HG03064 (cell line): Measurements from ENCODE around the gene XRN2.

ENCODE experiments used
- ATAC-seq: cut with Tn5 transposase; IDR thresholded peaks from one replicate; pipeline ENCODE4 v1.9.1; 2021; ENCODE audit warnings: low read depth; ENCODE audit not compliant: unreplicated experiment

XRN2 gene

GRCh38 chr20:21381619-21382018 lies 78.5 kb downstream of the XRN2 start:
- no peak for ATAC-seq

DNA sequence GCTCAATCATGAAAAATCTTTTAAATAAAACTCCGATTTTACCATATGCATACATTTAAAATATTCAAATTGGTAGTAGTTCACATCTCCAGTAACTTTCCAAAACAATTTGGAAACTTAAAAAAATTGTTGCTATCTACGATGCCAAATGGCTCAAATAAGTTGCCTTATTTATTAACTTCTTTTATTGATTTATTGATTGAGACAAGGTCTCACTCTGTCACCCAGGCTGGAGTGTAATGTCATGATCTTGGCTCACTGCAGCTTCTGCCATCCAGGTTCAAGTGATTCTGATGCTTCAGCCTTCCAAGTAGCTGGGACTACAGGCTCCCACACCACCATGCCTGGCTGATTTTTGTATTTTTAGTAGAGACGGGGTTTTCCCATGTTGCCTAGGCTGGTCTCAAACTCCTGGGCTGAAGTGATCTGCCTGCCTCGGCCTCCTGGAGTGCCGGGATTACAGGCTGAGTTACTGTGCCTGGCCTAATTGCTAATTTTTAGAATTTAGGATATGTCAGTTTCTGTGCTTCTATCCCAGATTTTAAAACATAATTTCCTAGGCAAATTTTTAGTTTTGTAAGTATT lies 81.3 kb downstream of the XRN2 start:
- no peak for ATAC-seq

GRCh38 chr20:21386111-21386510 lies 83.0 kb downstream of the XRN2 start:
- ATAC-seq: no peak

- ATAC-seq: no peak
Measured at GRCh38 chr20:21387528-21387927, 84.4 kb downstream of the XRN2 start.

DNA sequence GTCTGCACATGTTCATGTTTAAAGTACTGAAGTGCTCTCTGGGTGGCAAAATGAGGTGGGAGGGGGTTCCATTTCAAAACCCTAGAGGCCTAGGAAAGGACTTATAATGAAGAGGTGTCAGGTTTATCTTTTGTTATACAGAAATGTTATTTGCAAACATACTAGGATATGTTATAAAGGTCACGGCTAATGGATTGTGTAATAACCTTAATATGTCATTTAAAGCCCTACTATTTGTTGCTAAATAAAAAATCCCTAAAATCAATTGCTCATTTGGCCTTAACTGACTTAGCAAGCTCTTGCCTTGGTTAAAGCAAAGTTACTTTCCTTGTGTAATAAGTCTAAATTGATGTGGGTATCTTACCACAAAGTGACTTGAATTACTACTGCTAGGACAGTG lies 85.4 kb downstream of the XRN2 start:
- ATAC-seq: no peak

DNA sequence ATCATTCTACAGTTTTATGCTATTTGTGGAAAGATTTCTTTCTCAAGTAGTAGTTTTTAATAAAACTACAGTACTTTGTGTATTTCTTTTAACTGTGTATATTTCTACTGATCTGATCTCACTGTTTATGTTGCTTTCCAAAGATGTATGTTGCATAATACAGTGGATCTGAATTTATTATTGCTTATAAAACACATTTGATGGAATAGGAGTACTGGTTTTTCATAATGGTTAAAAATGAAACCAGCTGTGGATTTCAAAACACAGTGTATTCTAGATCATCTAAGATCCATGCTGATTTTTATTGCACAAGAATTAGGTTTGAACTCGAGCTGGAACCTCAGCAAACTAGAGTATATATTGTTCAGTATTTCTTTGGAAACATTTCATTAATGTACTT lies 86.2 kb downstream of the XRN2 start:
- no peak for ATAC-seq

DNA sequence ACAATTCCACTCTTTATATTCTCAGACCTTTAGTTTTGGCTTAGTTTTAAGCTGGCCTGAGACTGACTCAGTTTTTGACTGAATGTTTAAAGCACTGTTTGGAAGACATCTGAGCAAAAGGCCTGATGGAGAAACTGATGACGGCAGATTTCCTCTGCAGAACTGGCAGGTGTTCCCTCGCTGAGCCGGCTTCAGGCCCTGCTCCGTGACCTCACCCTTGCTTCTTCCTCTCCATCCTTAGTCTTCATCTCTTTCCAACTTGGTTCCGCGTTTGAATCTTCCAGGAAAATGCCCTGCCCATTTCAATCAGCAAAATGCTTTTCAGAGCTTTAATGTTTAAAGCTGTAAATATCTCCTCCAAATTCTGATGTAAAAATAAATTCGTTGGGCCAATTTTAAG lies 87.6 kb downstream of the XRN2 start:
- no peak for ATAC-seq

- no peak for ATAC-seq
Measured at GRCh38 chr20:21391185-21391971, 88.2 kb downstream of the XRN2 start.

DNA sequence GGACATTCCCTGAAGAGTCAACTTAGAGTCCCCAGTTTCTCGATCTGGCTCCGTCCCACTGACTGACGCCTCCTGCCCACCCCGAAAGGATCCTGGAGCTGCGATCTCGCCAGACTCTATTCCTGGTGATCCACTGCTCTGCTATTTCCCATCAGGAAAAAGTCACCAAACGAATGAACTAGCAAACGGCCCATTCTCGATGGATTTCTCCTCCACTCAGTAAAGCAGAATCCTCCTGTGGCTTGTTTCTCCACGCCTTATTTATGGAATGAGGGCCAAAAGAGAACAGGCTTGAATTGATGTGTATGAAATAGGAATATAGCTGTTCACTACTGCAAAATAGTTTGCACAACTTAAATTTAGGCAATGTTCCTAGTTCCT lies 88.8 kb downstream of the XRN2 start:
- no peak for ATAC-seq

- no peak for ATAC-seq
Measured at GRCh38 chr20:21393166-21393565, 90.0 kb downstream of the XRN2 start.

DNA sequence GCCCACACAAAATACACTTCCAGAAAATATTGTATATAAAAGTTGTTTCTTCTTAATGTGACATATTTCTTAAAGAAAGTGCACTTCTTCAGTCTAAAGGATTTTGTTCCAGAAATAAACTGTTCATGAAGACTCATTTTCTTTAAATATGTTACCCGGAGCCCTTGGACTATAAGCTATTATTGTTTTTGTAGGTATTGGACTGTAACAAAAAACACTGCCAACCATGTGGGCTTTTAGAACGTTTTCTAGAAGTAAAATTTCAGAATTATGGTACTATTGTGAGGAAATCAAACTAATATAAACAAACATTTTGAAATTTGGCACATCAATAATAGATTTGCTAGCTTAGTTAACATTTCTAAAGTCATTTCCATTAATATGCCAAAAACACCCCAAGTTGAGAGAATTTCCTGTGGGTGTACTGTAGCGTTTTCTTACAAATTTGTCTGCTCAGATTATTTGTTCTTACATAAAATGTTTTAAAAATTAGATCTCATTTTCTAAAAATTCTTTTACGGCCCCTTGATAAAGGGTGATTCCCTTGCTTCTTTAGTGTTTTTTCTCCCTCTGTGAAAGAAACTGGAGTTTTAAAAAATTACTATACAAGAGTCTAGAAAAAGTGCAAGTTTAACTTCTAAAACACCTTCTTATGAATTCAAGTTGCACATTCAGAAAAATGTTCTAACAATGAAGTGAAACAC lies 90.8 kb downstream of the XRN2 start:
- ATAC-seq: no peak

DNA sequence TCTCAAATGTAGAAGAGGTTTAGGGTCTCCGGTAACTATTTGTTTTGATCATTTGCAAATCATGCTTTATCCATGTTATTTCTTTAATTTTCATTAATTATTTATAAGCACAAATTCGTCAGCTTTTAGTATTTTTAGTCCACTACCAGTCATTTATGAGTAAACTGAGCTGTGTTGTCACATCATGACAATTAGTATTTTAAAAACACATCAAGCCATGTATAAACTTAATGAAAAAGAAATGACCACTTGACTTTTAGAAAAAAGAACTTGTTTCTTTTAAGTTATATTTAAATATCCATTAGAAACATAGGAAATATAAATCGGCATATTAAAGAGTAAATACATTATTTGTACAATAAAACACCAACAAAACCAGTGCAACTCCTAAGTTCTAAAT lies 91.4 kb downstream of the XRN2 start:
- ATAC-seq: no peak

DNA sequence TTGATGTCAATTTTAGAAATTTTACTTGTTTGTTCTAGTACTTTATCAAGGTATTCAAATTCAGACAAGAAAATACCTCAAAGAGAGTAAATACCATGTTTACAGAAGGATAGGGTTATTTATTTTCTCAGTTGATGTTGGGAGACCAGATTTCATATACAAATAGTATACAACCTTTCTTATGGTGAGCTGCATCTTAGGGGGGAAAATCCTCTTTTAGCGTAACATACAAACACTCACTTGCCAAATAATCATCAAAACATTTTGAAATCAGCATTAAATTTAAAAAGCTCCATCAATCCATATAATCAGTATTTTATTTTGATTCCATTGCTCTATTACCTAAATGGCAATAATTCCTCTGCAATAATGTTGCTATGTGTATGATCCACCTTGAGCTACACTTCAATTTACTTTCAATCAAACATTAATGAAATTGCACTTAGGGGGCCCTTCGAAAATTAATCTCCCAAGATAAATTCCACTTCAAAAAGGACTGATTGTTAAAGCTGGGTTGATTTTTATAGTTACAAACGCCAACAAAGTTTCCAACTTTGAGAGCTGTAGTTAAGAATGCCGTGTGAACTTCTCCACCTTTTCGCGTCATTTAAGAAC lies 92.0 kb downstream of the XRN2 start:
- ATAC-seq: no peak

DNA sequence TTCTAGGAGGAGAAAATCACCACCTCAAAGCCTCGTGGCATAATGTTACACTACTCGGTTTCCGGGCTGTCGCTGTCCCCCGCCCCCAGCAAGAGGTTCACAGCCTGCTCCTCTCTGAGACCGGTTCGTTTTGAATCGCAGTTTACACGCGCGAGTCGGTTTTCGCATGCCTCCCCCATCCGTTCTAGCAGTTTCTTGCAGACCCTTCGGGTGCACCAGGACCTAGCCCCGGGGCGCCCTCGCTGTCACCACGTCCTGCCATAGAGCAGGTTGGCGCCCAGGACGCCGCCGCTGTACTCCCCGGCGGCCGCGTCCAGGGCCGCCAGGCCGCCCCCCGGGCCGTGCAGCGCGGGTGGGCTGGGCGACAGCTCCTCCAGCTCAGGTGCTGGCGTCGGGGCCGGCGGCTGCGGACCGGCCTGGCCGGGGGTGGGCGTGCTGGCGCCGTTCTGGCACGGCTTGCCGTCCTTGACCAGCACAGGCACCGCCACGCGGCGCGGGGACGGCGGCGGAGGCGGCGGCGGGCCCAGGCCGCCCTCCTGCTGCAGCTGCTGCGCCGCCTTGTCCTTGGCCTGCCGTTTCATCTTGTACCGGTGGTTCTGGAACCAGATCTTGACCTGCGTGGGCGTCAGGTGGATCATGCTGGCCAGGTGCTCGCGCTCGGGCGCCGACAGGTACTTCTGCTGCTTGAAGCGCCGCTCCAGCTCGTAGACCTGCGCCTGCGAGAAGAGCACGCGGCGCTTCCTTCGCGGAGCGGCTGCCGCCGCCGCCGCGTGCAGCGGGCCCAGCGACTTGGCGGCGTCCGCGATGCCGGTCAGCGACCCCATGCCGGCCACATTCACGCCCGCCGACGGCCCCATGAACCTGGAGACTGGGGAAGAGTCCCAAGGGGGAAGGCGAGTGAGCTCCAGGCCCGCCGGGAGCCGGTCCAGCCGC lies 92.8 kb downstream of the XRN2 start:
- no peak for ATAC-seq

DNA sequence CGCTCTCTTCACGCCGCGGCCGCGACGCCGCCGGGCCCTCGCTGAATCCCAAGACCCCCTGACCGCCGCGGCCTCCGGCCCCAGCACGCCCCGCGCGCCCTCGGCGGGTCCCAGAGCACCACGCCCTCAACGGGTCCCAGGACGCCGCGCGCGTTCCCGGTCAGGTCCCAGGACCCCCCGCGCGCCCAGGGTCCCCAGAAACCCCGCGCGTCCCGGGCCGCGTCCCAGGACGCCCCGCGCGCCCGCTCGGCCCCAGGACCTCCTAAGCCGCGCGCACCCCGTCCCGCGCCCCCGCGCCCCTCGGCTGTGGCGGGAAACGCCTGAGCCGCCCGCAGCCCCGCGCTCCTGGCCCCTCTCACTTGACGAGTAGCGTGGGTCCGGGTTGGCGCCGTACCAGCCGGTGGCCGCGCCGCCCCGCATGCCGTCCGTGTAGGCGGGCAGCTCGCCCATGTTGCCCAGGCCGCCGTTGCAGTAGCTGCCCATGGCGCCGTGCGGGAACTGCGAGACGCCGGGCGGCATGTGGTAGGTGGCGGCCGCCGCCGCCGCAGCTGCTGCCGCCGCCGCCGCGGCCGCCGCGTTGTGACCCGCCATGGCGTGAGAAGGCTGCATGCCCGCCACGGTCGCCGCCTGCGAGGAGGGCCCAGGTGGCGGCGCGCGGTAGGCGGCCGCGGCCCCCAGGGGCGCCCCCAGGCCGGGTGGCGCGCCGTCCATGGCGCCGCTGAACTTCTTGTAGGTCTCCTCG lies 93.6 kb downstream of the XRN2 start:
- no peak for ATAC-seq

GRCh38 chr20:21397341-21398108 lies 94.4 kb downstream of the XRN2 start, which contains the start of gene NKX2-4:
Gene NKX2-4, minus strand, starts transcription at chr20:21397526. Its CDS starts 127 bp downstream, at chr20:21397399.
- ATAC-seq: no peak

- no peak for ATAC-seq
Measured at GRCh38 chr20:21398109-21399004, 95.2 kb downstream of the XRN2 start.

DNA sequence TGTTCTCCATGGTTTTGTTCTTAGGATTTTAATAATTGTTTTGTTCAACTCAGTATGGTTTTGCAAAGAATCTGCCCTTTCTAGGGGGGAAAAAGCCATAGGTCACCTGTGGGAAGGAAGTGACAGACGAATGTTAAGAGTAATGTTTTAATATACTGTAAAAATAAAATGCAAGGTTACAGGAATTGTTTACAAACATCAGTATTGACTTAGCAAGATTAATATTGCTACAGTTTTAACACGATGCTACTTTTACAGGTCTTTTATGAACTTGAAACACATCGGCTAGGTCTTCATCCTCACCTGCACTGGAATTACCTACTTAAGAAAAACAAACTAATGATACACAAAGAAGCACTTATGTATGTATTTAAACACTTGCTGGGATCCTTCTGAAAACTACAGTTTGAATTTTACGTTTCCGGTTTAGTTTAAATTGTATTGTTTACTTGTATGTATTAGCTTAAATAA lies 95.9 kb downstream of the XRN2 start:
- ATAC-seq: no peak
